Panc1 (cell line): Measurements from ENCODE around the gene TBC1D2B. TPM values are rescaled to one million over a fixed set of nuclear protein-coding genes. Genes with fewer than 3 reads are reported as not detected.
"Not testable (repeated sequence)": the region's sequence is repeated elsewhere in the genome, so short reads cannot be mapped to it uniquely, and the experiment has no call there.

Experiments
- ATAC-seq: fragments of 200-7000 bp; cut with Tn5 transposase; 2 replicates; pipeline ENCODE4 v1.9.1; 2020; ENCODE audit warnings: mild to moderate bottlenecking, moderate library complexity
- BruUV-seq: library from RNA; stranded (reverse); fragments of 400-500 nt; replicated peaks from 2 replicates; lab custom pipeline; 2021; lab: Mats Ljungman, UMichigan
- CTCF ChIA-PET: fragments of 300-600 bp; sonication (Branson Sonifier 250); formaldehyde crosslinking; loops from one replicate; lab custom pipeline; 2022; ENCODE audit warnings: antibody characterized with exemption; lab: Charles Lee
- POLR2A ChIA-PET: fragments of 300-600 bp; sonication (Branson Sonifier 250); formaldehyde crosslinking; loops from one replicate; lab custom pipeline; 2022; ENCODE audit warnings: antibody characterized with exemption; lab: Charles Lee
- DNase-seq: peaks from one replicate; pipeline ENCODE4 v3.0.0-alpha.2; 2010; ENCODE audit warnings: low read depth, low spot score
- H3K27ac ChIP-seq: 2 replicates; pipeline ENCODE4 v1.5.1; 2011; ENCODE audit warnings: mild to moderate bottlenecking, low read length, inconsistent platforms
- H3K27me3 ChIP-seq: fragments of 200-500 bp; sonication (Bioruptor generic); 2 replicates; pipeline ENCODE4 v1.6.0; 2014; ENCODE audit warnings: low read length, inconsistent platforms; ENCODE audit not compliant: control insufficient read depth, insufficient read depth
- H3K36me3 ChIP-seq: fragments of 200-500 bp; sonication (Bioruptor generic); 2 replicates; pipeline ENCODE4 v1.5.1; 2014; ENCODE audit warnings: inconsistent platforms, mild to moderate bottlenecking, low read length, moderate library complexity; ENCODE audit not compliant: control insufficient read depth, insufficient read depth
- H3K4me1 ChIP-seq: 2 replicates; pipeline ENCODE4 v1.5.1; 2011; ENCODE audit warnings: inconsistent platforms, mild to moderate bottlenecking, low read length, moderate library complexity; ENCODE audit not compliant: control insufficient read depth, insufficient read depth
- H3K4me3 ChIP-seq, 2 experiments: 2 replicates each; pipeline ENCODE4 v1.5.1; 2011 to 2012; ENCODE audit warnings: low read depth in 2 of 2, low read length in 2 of 2, mild to moderate bottlenecking in 2 of 2, inconsistent platforms in 1 of 2, moderate library complexity in 1 of 2
- H3K9me3 ChIP-seq: fragments of 200-500 bp; sonication (Bioruptor generic); 2 replicates; pipeline ENCODE4 v1.5.1; 2014; ENCODE audit warnings: low read depth, mild to moderate bottlenecking, inconsistent platforms, low read length, moderate library complexity; ENCODE audit not compliant: control insufficient read depth, insufficient read depth
- in situ Hi-C: cut with HindIII; loops from 2 replicates; pipeline ENCODE4 v1.10.0; 2016; ENCODE audit warnings: low sequenced_read_pairs, low pct_unique_long_range_greater_than_20kb
- intact Hi-C: fragments of 100-400 bp; cut with micrococcal nuclease; formaldehyde crosslinking; loops from one replicate; pipeline ENCODE4 v1.10.0; 2022; ENCODE audit not compliant: unreplicated experiment
- total RNA-seq: library from RNA; stranded (reverse); gene quantifications from one replicate; pipeline ENCODE4 v1.2.1, GENCODE V29; 2021; ENCODE audit not compliant: unreplicated experiment

The TBC1D2B gene
- total RNA-seq, 1 experiment from 2014 or later: 59.3 TPM

DNA sequence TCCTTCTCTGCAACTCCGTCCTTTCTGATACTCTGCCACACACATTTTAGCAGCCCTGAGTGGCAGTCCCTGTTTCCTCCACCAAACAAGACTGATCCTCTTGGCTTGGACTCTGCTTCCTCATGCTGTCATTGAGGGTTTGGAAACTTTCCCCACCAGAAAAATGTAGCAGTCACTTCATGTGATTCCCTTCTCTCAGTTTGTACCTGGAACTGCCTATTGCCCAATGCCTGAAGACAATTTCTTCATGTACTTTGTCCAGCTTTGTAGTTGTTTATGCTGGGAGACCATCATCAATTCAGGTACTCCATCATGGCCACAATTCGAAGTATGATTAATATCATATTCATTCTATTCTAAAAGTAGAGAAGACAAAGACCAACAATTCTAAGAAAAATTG, 119.5 kb downstream of the TBC1D2B start:
- CTCF ChIA-PET, in situ Hi-C loops, BruUV-seq, H3K27ac ChIP-seq, ATAC-seq, H3K4me3 ChIP-seq, DNase-seq, H3K4me1 ChIP-seq, H3K27me3 ChIP-seq, H3K9me3 ChIP-seq, POLR2A ChIA-PET, H3K36me3 ChIP-seq: not testable (repeated sequence)
- intact Hi-C loops: loop anchor here (2.0 kb wide), 2 partner anchors 151 to 283 kb away; no protein-coding TSS in a partner anchor

GRCh38 chr15:77953926-77954325, 123.6 kb downstream of the TBC1D2B start:
- BruUV-seq, H3K9me3 ChIP-seq, ATAC-seq, CTCF ChIA-PET, POLR2A ChIA-PET, H3K36me3 ChIP-seq, in situ Hi-C loops, H3K27me3 ChIP-seq, intact Hi-C loops, H3K4me3 ChIP-seq, H3K4me1 ChIP-seq, H3K27ac ChIP-seq, DNase-seq: not testable (repeated sequence)

DNA sequence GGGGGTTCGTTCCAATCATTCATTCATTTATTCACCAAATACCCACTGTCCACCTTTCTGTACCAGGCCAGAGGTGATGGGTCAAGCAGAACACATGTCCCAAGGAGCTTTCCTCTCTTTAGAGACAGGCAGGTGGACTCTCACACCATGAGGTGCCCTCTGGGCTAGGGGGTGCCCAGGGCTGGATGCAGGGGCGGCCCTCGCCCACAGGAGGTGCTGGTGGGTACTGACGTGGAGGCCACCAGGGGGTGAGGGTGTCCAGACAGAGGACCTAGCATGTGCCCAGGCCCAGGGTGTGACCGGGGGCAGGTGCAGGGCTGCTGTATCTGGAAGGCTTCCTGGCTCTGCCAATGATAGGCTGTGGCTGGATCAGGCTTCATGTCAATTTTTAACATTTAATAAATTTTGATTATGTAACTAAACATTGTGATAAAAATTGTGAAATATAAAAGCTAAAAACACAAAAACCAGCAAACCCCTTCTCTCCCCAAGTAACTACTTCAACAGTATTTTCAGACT, 124.5 kb downstream of the TBC1D2B start:
- intact Hi-C loops: not testable (repeated sequence)

DNA sequence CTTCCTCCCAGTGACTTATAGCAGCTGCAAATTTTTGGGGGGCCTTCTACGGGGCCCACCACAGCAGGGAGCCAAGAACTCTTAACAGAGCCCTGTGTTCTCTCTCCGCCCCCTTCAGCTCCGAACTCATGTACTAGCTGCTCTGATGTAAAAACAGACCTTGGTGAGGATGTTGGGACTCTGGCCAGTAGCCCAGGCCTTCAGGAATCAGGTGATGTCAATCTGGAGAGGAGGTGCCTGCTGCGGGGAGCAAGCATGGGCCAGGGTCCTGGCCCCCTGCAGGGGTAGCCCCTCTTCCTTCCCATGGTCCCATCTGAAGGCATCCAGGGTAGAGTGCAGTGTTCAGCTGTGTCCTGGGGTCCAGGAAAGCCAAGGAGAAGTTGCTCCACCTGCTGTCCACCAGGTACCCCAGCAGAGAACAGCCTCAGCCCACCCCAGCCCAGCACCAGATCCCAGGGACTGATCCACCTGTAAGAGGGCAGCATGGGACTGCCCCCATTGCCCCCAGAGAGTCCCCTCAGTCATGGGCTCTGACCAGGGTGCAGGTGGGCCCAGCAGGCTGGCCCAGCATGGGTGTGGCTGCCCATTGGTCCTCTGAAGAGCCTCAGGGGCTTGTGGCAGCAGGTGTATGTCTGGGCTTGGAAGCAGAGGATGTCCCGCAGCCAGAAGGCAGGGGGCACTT, 126.3 kb downstream of the TBC1D2B start:
- DNase-seq, ATAC-seq, H3K9me3 ChIP-seq, intact Hi-C loops, H3K4me3 ChIP-seq, in situ Hi-C loops, CTCF ChIA-PET, BruUV-seq, H3K36me3 ChIP-seq, H3K4me1 ChIP-seq, POLR2A ChIA-PET, H3K27ac ChIP-seq, H3K27me3 ChIP-seq: not testable (repeated sequence)

More for the DNA sequence above, 124.5 kb downstream of the TBC1D2B start:
- H3K36me3 ChIP-seq, POLR2A ChIA-PET, H3K4me3 ChIP-seq, DNase-seq, H3K4me1 ChIP-seq, H3K27ac ChIP-seq, H3K9me3 ChIP-seq, CTCF ChIA-PET, in situ Hi-C loops, ATAC-seq, BruUV-seq, H3K27me3 ChIP-seq: not testable (repeated sequence)

GRCh38 chr15:77950470-77950869, 127.0 kb downstream of the TBC1D2B start:
- H3K4me1 ChIP-seq, H3K36me3 ChIP-seq, H3K4me3 ChIP-seq, H3K27ac ChIP-seq, POLR2A ChIA-PET, ATAC-seq, H3K27me3 ChIP-seq, CTCF ChIA-PET, intact Hi-C loops, BruUV-seq, H3K9me3 ChIP-seq, DNase-seq, in situ Hi-C loops: not testable (repeated sequence)
